Measurements from ENCODE around the gene MROH2A. TPM values are rescaled to one million over a fixed set of nuclear protein-coding genes. Genes with fewer than 3 reads are reported as not detected.

MROH2A gene
- total and polyA plus RNA-seq, 2 experiments from 2014 or later = not detected

- Histone ChIP-seq H3K36me3 (ENCODE audit: low read depth) (peaks cover 6% of the 10 kb centered on the region; the same call in 1 of the 2 replicates), H3K9me3 (ENCODE audit: low read depth) (no peaks in the 10 kb centered on the region), H2AFZ (no peak overlapping the region), H3K27ac (no peak overlapping the region), H3F3A (ENCODE audit: insufficient read depth) (no peaks in the 10 kb centered on the region), H3K4me1 (ENCODE audit: insufficient read depth) (0 out of 2 replicates have a peak, but pooled peaks cover 1% of the 10 kb centered on the region), H3K4me3 (no peak overlapping the region), H3K9me2 (ENCODE audit: insufficient read depth) (no peaks in the 10 kb centered on the region), H3K27me3 (replicated peaks; ENCODE audit: insufficient read depth) (no peaks in the 10 kb centered on the region), H3K4me2 (ENCODE audit: unreplicated experiment) (no peak overlapping the region), H3K9ac (no peak overlapping the region), H3K79me2 (ENCODE audit: insufficient read depth) (peaks cover 57% of the 10 kb centered on the region), H4K20me1 (ENCODE audit: insufficient read depth) (no peaks in the 10 kb centered on the region)
- TF ChIP-seq EZH2 (IDR thresholded peaks at IDR 0.05; ENCODE audit: insufficient read depth, poor library complexity, severe bottlenecking) (no peak), EZH2phosphoT487 (IDR thresholded peaks at IDR 0.05; ENCODE audit: insufficient read depth, low read depth) (no peak)
- no peak for DNase-seq
- WGBS, 2 experiments (ENCODE audit: low coverage in 1 of 2, low lambda C conversion rate in 2 of 2, missing lambda C conversion rate in 2 of 2) = 97 to 98% methylated on average over 13 of the region's 13 CpGs
- in situ Hi-C loops (cut with MboI) = no loop called here
Measured at GRCh38 chr2:233847248-233847898, 69.2 kb downstream of the MROH2A start.

- Histone ChIP-seq H3K4me2 (ENCODE audit: unreplicated experiment) (no peak overlapping the region), H3K79me2 (ENCODE audit: insufficient read depth) (peaks cover 59% of the 10 kb centered on the region), H3K27ac (no peak overlapping the region), H3K9ac (no peak overlapping the region), H3K4me1 (ENCODE audit: insufficient read depth) (peaks cover 8% of the 10 kb centered on the region; the same call in 1 of the 2 replicates), H3K9me2 (ENCODE audit: insufficient read depth) (no peaks in the 10 kb centered on the region), H3K9me3 (ENCODE audit: low read depth) (no peaks in the 10 kb centered on the region), H4K20me1 (ENCODE audit: insufficient read depth) (no peaks in the 10 kb centered on the region), H3K36me3 (ENCODE audit: low read depth) (peaks cover 6% of the 10 kb centered on the region; the same call in 1 of the 2 replicates), H3K4me3 (no peak overlapping the region), H3F3A (ENCODE audit: insufficient read depth) (no peaks in the 10 kb centered on the region), H3K27me3 (replicated peaks; ENCODE audit: insufficient read depth) (no peaks in the 10 kb centered on the region), H2AFZ (no peak overlapping the region)
- in situ Hi-C loops (cut with MboI) = no loop called here
- DNase-seq = no peak
- TF ChIP-seq EZH2 (IDR thresholded peaks at IDR 0.05; ENCODE audit: insufficient read depth, poor library complexity, severe bottlenecking) (no peak), EZH2phosphoT487 (IDR thresholded peaks at IDR 0.05; ENCODE audit: insufficient read depth, low read depth) (no peak)
- 97 to 100% methylated on average over 13 of the region's 13 CpGs for WGBS, 2 experiments (ENCODE audit: low coverage in 1 of 2, low lambda C conversion rate in 2 of 2, missing lambda C conversion rate in 2 of 2)
Measured at GRCh38 chr2:233848276-233848675, 70.1 kb downstream of the MROH2A start.

GRCh38 chr2:233849607-233850271 is 71.6 kb downstream of the MROH2A start:
- 89% methylated on average over 13 of the region's 13 CpGs for WGBS, 2 experiments (ENCODE audit: low coverage in 1 of 2, low lambda C conversion rate in 2 of 2, missing lambda C conversion rate in 2 of 2)
- peaks cover 6% of the 10 kb centered on the region; the same call in 1 of the 2 replicates for H3K36me3 ChIP-seq (ENCODE audit: low read depth)

GRCh38 chr2:233850745-233851144 is 72.6 kb downstream of the MROH2A start:
- no peak overlapping the region for H3K4me3 ChIP-seq
- H3K9ac ChIP-seq = no peak overlapping the region
- no peak for DNase-seq
- H2AFZ ChIP-seq = no peak overlapping the region
- peaks cover 5% of the 10 kb centered on the region; the same call in 1 of the 2 replicates for H3F3A ChIP-seq (ENCODE audit: insufficient read depth)
- peaks cover 54% of the 10 kb centered on the region for H3K79me2 ChIP-seq (ENCODE audit: insufficient read depth)
- H3K9me3 ChIP-seq (ENCODE audit: low read depth) = no peaks in the 10 kb centered on the region
- no peak overlapping the region for H3K27ac ChIP-seq
- H3K4me1 ChIP-seq (ENCODE audit: insufficient read depth) = peaks cover 12% of the 10 kb centered on the region; the same call in 1 of the 2 replicates
- in situ Hi-C loops (cut with MboI) = no loop called here
- no peaks in the 10 kb centered on the region for H3K27me3 ChIP-seq (replicated peaks; ENCODE audit: insufficient read depth)
- H3K4me2 ChIP-seq (ENCODE audit: unreplicated experiment) = no peak overlapping the region
- no peaks in the 10 kb centered on the region for H4K20me1 ChIP-seq (ENCODE audit: insufficient read depth)
- 96 to 97% methylated on average over 7 of the region's 7 CpGs for WGBS, 2 experiments (ENCODE audit: low coverage in 1 of 2, low lambda C conversion rate in 2 of 2, missing lambda C conversion rate in 2 of 2)
- H3K9me2 ChIP-seq (ENCODE audit: insufficient read depth) = no peaks in the 10 kb centered on the region
- peaks cover 2% of the 10 kb centered on the region; the same call in 1 of the 2 replicates for H3K36me3 ChIP-seq (ENCODE audit: low read depth)
- no peak for TF ChIP-seq EZH2 (IDR thresholded peaks at IDR 0.05; ENCODE audit: insufficient read depth, poor library complexity, severe bottlenecking)
- no peak for TF ChIP-seq EZH2phosphoT487 (IDR thresholded peaks at IDR 0.05; ENCODE audit: insufficient read depth, low read depth)

More at GRCh38 chr2:233849607-233850271, 71.6 kb downstream of the MROH2A start:
- no peaks in the 10 kb centered on the region for H3K9me3 ChIP-seq (ENCODE audit: low read depth)
- peaks cover 12% of the 10 kb centered on the region; the same call in 1 of the 2 replicates for H3K4me1 ChIP-seq (ENCODE audit: insufficient read depth)
- no peak overlapping the region for H3K9ac ChIP-seq
- H3K79me2 ChIP-seq (ENCODE audit: insufficient read depth) = peaks cover 57% of the 10 kb centered on the region
- in situ Hi-C loops (cut with MboI) = no loop called here
- no peaks in the 10 kb centered on the region for H3K27me3 ChIP-seq (replicated peaks; ENCODE audit: insufficient read depth)
- no peaks in the 10 kb centered on the region for H4K20me1 ChIP-seq (ENCODE audit: insufficient read depth)
- no peak overlapping the region for H3K4me2 ChIP-seq (ENCODE audit: unreplicated experiment)
- H3K9me2 ChIP-seq (ENCODE audit: insufficient read depth) = no peaks in the 10 kb centered on the region
- no peak overlapping the region for H2AFZ ChIP-seq
- TF ChIP-seq EZH2phosphoT487 (IDR thresholded peaks at IDR 0.05; ENCODE audit: insufficient read depth, low read depth) (no peak), EZH2 (IDR thresholded peaks at IDR 0.05; ENCODE audit: insufficient read depth, poor library complexity, severe bottlenecking) (no peak)
- no peak overlapping the region for H3K4me3 ChIP-seq
- H3K27ac ChIP-seq = no peak overlapping the region
- DNase-seq = no peak
- H3F3A ChIP-seq (ENCODE audit: insufficient read depth) = peaks cover 1% of the 10 kb centered on the region; the same call in 1 of the 2 replicates
